ENCODE data around the gene POU2F2. TPM values are rescaled to one million over a fixed set of nuclear protein-coding genes. Genes with fewer than 3 reads are reported as not detected.

POU2F2 gene
- polyA plus RNA-seq, 1 of the 3 experiments (the other 2 are of a cell fraction) = 0.49 TPM

GRCh38 chr19:42098781-42099180, 33.5 kb downstream of the POU2F2 start:
- Histone ChIP-seq H3K4me1 (ENCODE audit: control insufficient read depth in 1 of 2, insufficient read depth in 2 of 2, low read depth in 1 of 2, low read length in 1 of 2) (peaks cover 0 to 8% of the 10 kb centered on the region in 2 experiments; a peak in 1 of 4 replicates), H3K79me2 (ENCODE audit: insufficient read depth) (no peaks in the 10 kb centered on the region), H3K4me3 (ENCODE audit: low read depth in 2 of 2, low read length in 1 of 2) (no peak overlapping the region), H3K27me3 (ENCODE audit: insufficient read depth) (no peaks in the 10 kb centered on the region), H4K20me1 (ENCODE audit: insufficient read depth) (no peaks in the 10 kb centered on the region), H3K27ac (ENCODE audit: low read depth in 2 of 2, low read length in 1 of 2) (no peak overlapping the region), H3K36me3 (replicated peaks in 1 of 2; ENCODE audit: control insufficient read depth in 1 of 2, insufficient read depth in 2 of 2, low read length in 1 of 2) (no peaks in the 10 kb centered on the region), H3K4me2 (no peak overlapping the region), H2AFZ (ENCODE audit: low read depth) (no peak overlapping the region), H3K9ac (no peak overlapping the region), H3K9me2 (no peaks in the 10 kb centered on the region), H3F3A (replicated peaks; ENCODE audit: insufficient read depth) (peaks cover 9% of the 10 kb centered on the region), H3K9me3 (no peaks in the 10 kb centered on the region)
- CTCF ChIA-PET = interaction anchor here (0.7 to 3.3 kb wide), 6 partner anchors 10 to 145 kb away, joined by 3 to 24 read pairs (median 4); no protein-coding TSS in a partner anchor
- WGBS (ENCODE audit: low lambda C conversion rate) = 85% methylated on average over 6 of the region's 6 CpGs
- no peak for DNase-seq
- TF ChIP-seq GATA2 (CRISPR knock-in tag; IDR thresholded peaks at IDR 0.05) (no peak), REST (IDR thresholded peaks at IDR 0.05; ENCODE audit: low read depth, low read length) (no peak), ELF1 (IDR thresholded peaks at IDR 0.05) (no peak), POLR2AphosphoS5 (IDR thresholded peaks at IDR 0.05; ENCODE audit: low read depth, low read length) (no peak), FOSL2 (IDR thresholded peaks at IDR 0.05; ENCODE audit: borderline replicate concordance, low read depth) (no peak), FOXJ3 (CRISPR knock-in tag; IDR thresholded peaks at IDR 0.05) (no peak), EZH2phosphoT487 (IDR thresholded peaks at IDR 0.05; ENCODE audit: borderline replicate concordance, low read depth) (no peak), ZBTB33 (IDR thresholded peaks at IDR 0.05; ENCODE audit: borderline replicate concordance, low read depth) (no peak), GABPA (IDR thresholded peaks at IDR 0.05; ENCODE audit: low read depth) (no peak)
- POLR2A ChIA-PET = no interaction called here

- peaks cover 0 to 8% of the 10 kb centered on the region in 2 experiments; a peak in 1 of 4 replicates for H3K4me1 ChIP-seq (ENCODE audit: control insufficient read depth in 1 of 2, insufficient read depth in 2 of 2, low read depth in 1 of 2, low read length in 1 of 2)
- no peaks in the 10 kb centered on the region for H3K9me3 ChIP-seq
- TF ChIP-seq USF1 (IDR thresholded peaks at IDR 0.05; ENCODE audit: borderline replicate concordance, low read depth) (no peak), JUND (IDR thresholded peaks at IDR 0.05) (no peak)
- H3F3A ChIP-seq (replicated peaks; ENCODE audit: insufficient read depth) = peaks cover 9% of the 10 kb centered on the region
- H3K27ac ChIP-seq (ENCODE audit: low read depth in 2 of 2, low read length in 1 of 2) = no peak overlapping the region
- WGBS (ENCODE audit: low lambda C conversion rate) = 83% methylated on average over 5 of the region's 5 CpGs
- no peaks in the 10 kb centered on the region for H4K20me1 ChIP-seq (ENCODE audit: insufficient read depth)
- no peaks in the 10 kb centered on the region for H3K36me3 ChIP-seq (replicated peaks in 1 of 2; ENCODE audit: control insufficient read depth in 1 of 2, insufficient read depth in 2 of 2, low read length in 1 of 2)
- H2AFZ ChIP-seq (ENCODE audit: low read depth) = no peak overlapping the region
- H3K9me2 ChIP-seq = no peaks in the 10 kb centered on the region
- H3K79me2 ChIP-seq (ENCODE audit: insufficient read depth) = no peaks in the 10 kb centered on the region
- H3K27me3 ChIP-seq (ENCODE audit: insufficient read depth) = no peaks in the 10 kb centered on the region
- ChIA-PET POLR2A (no interaction called here), CTCF (interaction anchor here (1.1 to 5.1 kb wide), 4 partner anchors 11 to 86 kb away, joined by 3 to 27 read pairs (median 14); no protein-coding TSS in a partner anchor)
- DNase-seq = no peak
- H3K4me2 ChIP-seq = no peak overlapping the region
- H3K4me3 ChIP-seq (ENCODE audit: low read depth in 2 of 2, low read length in 1 of 2) = no peak overlapping the region
- H3K9ac ChIP-seq = no peak overlapping the region
Observed at GRCh38 chr19:42097461-42097860, 34.8 kb downstream of the POU2F2 start.

Data from SK-N-SH (cell line).